GM21576 (cell line): ENCODE measurements around the gene ROCK2.

ENCODE experiments used
- ATAC-seq: cut with Tn5 transposase; IDR thresholded peaks from one replicate; pipeline ENCODE4 v1.9.1; 2021; ENCODE audit warnings: mild to moderate bottlenecking, moderate library complexity; ENCODE audit not compliant: unreplicated experiment

ROCK2 gene

DNA sequence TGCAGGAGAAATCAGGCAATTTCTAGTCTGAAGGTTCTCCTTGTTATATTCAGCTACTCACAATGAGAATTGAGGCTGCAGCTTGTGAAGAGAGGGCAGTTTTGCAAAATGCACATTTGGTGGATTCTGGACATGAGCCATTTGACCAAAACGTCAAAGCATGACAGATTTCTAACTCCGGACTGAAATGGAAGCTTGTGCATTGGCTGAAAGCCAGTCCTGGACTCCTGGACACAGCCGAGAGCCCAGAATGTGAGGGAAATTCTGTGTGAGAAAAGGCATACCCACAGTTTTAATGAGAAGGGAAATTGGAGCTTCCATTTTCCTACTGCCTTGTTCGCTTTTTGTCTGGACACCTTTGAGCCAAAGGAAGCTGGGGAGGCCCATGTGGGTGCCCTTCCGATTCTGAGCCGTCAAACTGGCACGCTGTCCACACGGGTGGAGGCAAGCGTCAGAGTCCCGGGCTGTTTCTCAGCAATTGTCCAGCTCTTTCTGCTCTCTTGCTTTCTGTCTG is 23.7 kb upstream of the ROCK2 start:
- no peak for ATAC-seq

DNA sequence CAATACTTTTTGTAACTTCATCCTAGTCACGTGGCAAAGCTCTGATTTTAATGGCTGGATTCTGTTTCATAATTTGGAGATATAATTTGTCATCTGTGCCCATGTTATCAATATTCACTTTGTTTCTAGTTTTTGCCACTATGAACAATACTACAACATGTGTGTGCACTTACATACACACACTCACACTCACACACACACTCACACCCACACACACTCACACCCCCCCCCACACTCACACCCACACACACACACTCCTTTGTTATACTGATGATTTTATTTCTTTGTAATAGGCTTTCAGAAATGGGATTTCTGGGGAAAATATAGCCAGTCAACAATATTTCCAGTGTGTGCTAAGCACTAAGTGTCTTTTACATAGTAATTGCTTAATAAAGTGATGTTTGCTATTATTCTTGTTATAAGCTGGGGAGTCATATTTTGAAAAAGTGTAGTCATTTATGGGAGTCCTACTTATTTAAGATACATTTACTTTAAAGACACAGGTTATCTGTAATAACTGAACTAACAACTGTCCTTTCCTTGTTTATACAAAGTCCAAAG is 22.8 kb upstream of the ROCK2 start:
- ATAC-seq: no peak

DNA sequence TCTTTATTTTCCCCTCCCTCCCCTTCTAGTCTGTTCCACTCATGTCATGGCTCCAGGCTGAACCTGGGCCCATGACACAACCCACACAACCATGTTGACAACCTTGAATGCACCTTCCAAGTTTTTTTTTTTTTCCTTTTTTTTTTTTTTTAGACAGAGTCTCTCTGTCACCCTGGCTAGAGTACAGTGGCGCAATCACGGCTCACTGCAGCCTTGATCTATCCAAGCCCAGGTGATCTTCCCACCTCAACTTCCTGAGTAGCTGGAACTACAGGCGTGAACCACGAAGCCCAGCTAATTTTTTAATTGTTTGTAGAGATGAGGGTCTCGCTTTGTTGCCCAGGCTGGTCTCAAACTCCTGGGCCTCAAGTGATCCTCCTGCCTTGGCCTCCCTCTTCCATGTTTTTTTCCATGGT is 21.9 kb upstream of the ROCK2 start:
- ATAC-seq: no peak

- ATAC-seq: no peak
Observed at GRCh38 chr2:11365096-11365879, 20.9 kb upstream of the ROCK2 start.

DNA sequence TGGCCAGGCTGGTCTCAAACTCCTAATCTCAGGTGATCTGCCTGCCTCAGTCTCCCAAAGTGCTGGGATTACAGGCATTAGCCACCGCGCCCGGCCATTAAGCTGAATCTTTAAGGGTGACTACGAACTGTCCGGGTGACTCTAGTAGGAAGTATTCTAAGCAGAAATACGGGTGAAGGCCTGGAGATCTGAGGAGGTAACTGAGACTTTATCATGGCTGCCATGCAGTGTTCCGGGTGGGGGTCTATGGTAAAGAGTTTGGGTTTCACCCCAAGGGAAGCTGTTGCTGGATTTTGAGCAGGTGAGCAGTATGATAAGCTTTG is 20.1 kb upstream of the ROCK2 start:
- ATAC-seq: no peak

- no peak for ATAC-seq
Observed at GRCh38 chr2:11363868-11364564, 19.6 kb upstream of the ROCK2 start.

DNA sequence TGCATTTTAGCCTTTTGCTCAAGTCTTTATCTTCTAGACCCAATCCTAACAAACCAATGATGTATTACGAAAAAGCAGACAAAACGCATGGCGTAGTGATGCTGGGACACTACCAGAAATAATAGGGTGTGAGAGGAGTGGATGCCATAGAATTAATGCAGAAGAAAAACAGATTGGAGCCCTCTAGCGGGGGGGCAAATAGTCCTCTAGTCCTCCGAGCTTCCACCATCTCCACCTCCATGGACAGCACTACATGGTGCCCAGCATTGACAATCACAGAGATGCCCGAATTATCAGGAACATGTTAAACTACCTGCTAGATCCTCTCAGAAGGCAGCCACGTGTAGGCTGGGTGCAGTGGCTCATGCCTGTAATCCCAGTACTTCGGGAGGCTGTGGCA is 15.4 kb upstream of the ROCK2 start:
- no peak for ATAC-seq

DNA sequence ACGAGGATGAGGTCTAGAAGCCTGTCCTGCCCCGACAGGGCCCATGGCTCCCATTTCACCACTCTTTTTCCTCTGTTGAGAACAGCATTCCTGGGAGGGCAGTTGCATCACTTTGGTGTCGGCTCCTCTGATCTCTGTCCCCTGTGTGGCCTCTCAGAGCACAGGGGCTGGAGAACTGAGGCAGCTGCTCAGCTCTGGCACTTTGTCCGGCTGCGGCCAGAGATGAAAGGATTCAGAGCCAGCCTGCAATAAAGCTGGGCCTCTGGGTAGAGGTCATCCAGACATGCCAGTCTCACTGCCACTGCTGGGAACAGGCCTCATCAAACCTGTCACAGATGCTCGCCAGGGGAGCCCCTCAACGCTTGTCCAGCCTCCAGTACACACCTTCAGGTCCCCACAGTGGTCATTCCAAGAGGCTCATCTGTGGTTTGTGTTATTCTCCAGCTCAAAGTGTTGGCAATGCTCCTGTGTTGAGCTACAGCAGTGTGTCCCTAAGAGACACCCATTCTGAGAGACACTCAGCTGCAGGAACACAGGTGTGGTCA is 13.1 kb upstream of the ROCK2 start:
- ATAC-seq: no peak

DNA sequence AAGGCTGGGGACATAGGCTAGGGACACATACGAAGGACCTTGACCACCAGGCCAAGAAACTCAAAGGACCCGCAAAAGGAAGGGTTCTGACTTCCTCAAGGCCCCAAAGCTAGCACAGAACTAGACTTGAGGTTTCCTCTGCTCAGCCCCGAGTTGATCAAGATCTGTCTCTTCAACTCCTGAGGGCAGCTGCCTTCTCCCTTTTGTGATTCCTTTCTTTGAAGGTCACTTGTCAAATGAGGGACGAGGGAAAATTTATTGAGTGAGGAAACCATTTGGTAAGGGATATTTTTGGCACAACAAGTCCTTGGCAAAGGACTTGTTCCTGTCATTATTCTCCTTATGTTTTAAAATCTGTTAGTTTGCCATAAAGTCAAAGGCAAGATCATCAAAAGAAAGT is 12.3 kb upstream of the ROCK2 start:
- no peak for ATAC-seq

- ATAC-seq: no peak
Observed at GRCh38 chr2:11355194-11356053, 11.0 kb upstream of the ROCK2 start.

GRCh38 chr2:11354363-11355154 is 10.1 kb upstream of the ROCK2 start:
- ATAC-seq: no peak

DNA sequence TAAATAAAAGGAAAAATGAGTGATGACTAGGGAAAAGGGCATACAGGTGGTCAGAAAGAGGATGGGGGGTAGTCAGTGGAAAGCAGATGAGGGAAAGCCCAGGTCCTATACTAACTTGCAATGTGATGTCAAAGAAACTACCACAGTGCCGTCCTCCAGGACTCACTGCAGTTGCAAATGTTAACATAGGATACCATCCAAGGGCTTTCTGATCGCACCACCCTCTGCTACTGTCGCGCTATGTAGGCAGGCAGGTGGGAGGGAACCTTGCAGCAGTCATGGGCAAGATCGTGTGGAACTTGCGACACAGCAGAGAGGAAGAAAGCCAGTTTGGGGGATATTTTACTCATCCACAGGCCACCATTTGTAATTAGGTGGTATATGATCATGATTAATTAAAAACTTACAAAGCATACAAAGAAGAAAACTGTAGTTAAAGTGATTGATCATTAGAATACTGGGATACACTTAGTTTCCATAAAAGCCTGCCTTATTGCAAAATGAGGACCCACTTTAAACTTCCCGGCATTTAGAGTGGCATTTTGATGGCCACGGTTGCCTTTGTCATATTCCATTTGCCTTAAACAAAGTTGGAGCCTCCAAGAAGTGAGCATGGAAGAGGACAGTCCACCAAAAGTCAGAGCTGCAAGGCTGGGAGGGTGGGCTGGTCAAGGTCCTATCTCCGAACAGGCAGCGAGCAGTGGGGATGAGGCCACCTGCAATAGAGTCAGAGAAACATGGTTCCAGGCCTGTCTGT is 8.5 kb upstream of the ROCK2 start:
- ATAC-seq: no peak

DNA sequence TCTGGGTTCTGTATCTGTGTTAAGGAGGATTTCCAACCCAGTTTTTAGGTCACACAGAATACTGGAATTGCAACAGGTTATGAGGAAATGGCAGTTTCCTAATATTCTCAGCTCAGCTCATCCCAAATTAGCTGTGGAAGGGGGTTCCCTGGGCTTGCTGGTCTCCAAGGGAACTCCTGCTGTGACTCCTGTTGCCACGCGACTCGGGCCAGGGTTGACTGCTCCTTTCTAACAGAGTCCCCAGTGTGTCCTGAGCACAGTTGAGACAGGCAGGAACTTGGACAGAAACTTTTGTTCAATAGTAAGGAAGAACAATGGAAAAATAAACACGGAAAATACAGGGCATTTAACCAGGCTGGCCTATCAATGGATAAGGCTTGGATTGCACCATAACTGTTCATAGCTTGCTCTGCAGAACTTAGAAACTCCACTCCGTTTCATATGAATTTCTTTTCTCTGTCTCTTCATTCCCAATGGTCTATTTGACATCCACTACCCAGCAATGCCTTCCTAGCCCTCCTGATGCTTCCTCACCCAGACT is 3.8 kb upstream of the ROCK2 start:
- ATAC-seq: no peak

GRCh38 chr2:11347403-11347959 is 3.0 kb upstream of the ROCK2 start:
- ATAC-seq: no peak

- ATAC-seq: no peak
Observed at GRCh38 chr2:11346023-11346482, 1.6 kb upstream of the ROCK2 start.

- peak; percentile 23 for ATAC-seq
Observed at GRCh38 chr2:11344956-11345677, 681 bp upstream of the ROCK2 start.

- ATAC-seq: peak; percentile 30
Observed at GRCh38 chr2:11343650-11344341, 640 bp downstream of the ROCK2 start.

DNA sequence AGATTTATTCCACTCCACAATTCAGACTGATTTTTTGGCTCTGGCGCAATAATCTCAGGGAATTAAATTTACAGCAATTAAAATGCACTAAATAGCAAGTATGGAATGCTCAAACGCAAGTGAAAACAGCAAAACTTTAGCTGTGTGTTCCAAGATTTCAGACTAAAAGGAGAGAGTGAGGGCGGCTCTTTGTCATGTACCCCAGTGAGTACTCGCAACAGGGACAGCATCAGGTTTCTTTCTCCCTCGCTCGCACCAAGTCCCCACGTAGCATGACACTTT is 1.1 kb downstream of the ROCK2 start:
- peak; percentile 31 for ATAC-seq
